Measurements from ENCODE around the gene GAL3ST3.
A peak's percentile ranks its signal among the peaks of the same experiment; 100 is the strongest.

The GAL3ST3 gene

GRCh38 chr11:66068923-66069714 lies 20.2 kb upstream of the GAL3ST3 start:
- peak overlapping the region; percentile 70 for H3K4me2 ChIP-seq (ENCODE audit: insufficient read depth, low read length, poor library complexity, severe bottlenecking)
- no peak overlapping the region for H2BK15ac ChIP-seq (ENCODE audit: low read length)
- no peak overlapping the region for H3K4ac ChIP-seq (ENCODE audit: low read length)
- DNase-seq (ENCODE audit: low spot score) = no peak
- no CpG with 5 or more reads among the region's 14 CpGs for WGBS, 2 donors (ENCODE audit: extremely low coverage in 2 of 2, insufficient read length in 2 of 2, insufficient replicate concordance in 1 of 2)
- H2BK12ac ChIP-seq (ENCODE audit: low read length) = no peak overlapping the region
- H3K79me1 ChIP-seq (ENCODE audit: low read depth, low read length) = no peaks in the 10 kb centered on the region
- H3K27me3 ChIP-seq (ENCODE audit: control insufficient read depth in 3 of 3, insufficient read depth in 3 of 3, low read depth in 1 of 3, low read length in 3 of 3) = no peaks in the 10 kb centered on the region
- H3K14ac ChIP-seq (ENCODE audit: low read length) = no peak overlapping the region
- H3K27ac ChIP-seq (replicated peaks; ENCODE audit: low read length) = peak overlapping the region; percentile 43
- H3K9ac ChIP-seq (ENCODE audit: low read depth, low read length, poor library complexity) = peak overlapping the region; percentile 50
- peaks cover 2 to 10% of the 10 kb centered on the region in 2 donors for H3K9me3 ChIP-seq (replicated peaks in 1 of 2; ENCODE audit: control insufficient read depth in 2 of 2, insufficient read depth in 1 of 2, low read depth in 1 of 2, low read length in 2 of 2)
- H4K8ac ChIP-seq (ENCODE audit: low read depth, low read length) = no peak overlapping the region
- H2AK5ac ChIP-seq (ENCODE audit: low read depth, low read length) = no peak overlapping the region
- no peak overlapping the region for H2BK5ac ChIP-seq (ENCODE audit: low read length)
- peaks cover 4 to 7% of the 10 kb centered on the region in 2 donors for H3K4me1 ChIP-seq (ENCODE audit: control insufficient read depth in 2 of 2, insufficient read depth in 1 of 2, low read depth in 1 of 2, low read length in 2 of 2)
- H3K18ac ChIP-seq (ENCODE audit: low read length) = peak overlapping the region; percentile 73
- peaks cover 28 to 71% of the 10 kb centered on the region in 2 donors for H3K36me3 ChIP-seq (replicated peaks in 1 of 2; ENCODE audit: control insufficient read depth in 2 of 2, insufficient read depth in 2 of 2, low read length in 2 of 2)
- H2AFZ ChIP-seq (ENCODE audit: low read length) = peak overlapping the region; percentile 90
- H3K4me3 ChIP-seq (ENCODE audit: low read length in 2 of 2) = peak overlapping the region; percentile 82 to 97
- H3K23ac ChIP-seq (ENCODE audit: low read depth, low read length, poor library complexity) = no peak overlapping the region
- H4K91ac ChIP-seq (ENCODE audit: low read depth, low read length, poor library complexity) = no peak overlapping the region
- H2BK120ac ChIP-seq (ENCODE audit: low read depth, low read length) = no peak overlapping the region

- Histone ChIP-seq H3K14ac (ENCODE audit: low read length) (no peak overlapping the region), H3K9me3 (replicated peaks in 1 of 2; ENCODE audit: control insufficient read depth in 2 of 2, insufficient read depth in 1 of 2, low read depth in 1 of 2, low read length in 2 of 2) (peaks cover 4 to 17% of the 10 kb centered on the region in 2 donors), H3K4me3 (ENCODE audit: low read length in 2 of 2) (no peak overlapping the region), H3K36me3 (replicated peaks in 1 of 2; ENCODE audit: control insufficient read depth in 2 of 2, insufficient read depth in 2 of 2, low read length in 2 of 2) (peaks cover 35 to 73% of the 10 kb centered on the region in 2 donors), H2BK15ac (ENCODE audit: low read length) (no peak overlapping the region), H2AK5ac (ENCODE audit: low read depth, low read length) (no peak overlapping the region), H2BK5ac (ENCODE audit: low read length) (no peak overlapping the region), H3K27ac (replicated peaks; ENCODE audit: low read length) (no peak overlapping the region), H2BK12ac (ENCODE audit: low read length) (no peak overlapping the region), H2BK120ac (ENCODE audit: low read depth, low read length) (no peak overlapping the region), H3K18ac (ENCODE audit: low read length) (no peak overlapping the region), H3K79me1 (ENCODE audit: low read depth, low read length) (peaks cover 2% of the 10 kb centered on the region), H4K91ac (ENCODE audit: low read depth, low read length, poor library complexity) (no peak overlapping the region), H3K27me3 (ENCODE audit: control insufficient read depth in 3 of 3, insufficient read depth in 3 of 3, low read depth in 1 of 3, low read length in 3 of 3) (no peaks in the 10 kb centered on the region), H3K23ac (ENCODE audit: low read depth, low read length, poor library complexity) (no peak overlapping the region), H4K8ac (ENCODE audit: low read depth, low read length) (no peak overlapping the region), H3K4me2 (ENCODE audit: insufficient read depth, low read length, poor library complexity, severe bottlenecking) (no peak overlapping the region), H3K4ac (ENCODE audit: low read length) (no peak overlapping the region), H2AFZ (ENCODE audit: low read length) (no peak overlapping the region), H3K4me1 (ENCODE audit: control insufficient read depth in 2 of 2, insufficient read depth in 1 of 2, low read depth in 1 of 2, low read length in 2 of 2) (peaks cover 4 to 7% of the 10 kb centered on the region in 2 donors), H3K9ac (ENCODE audit: low read depth, low read length, poor library complexity) (no peak overlapping the region)
- WGBS, 2 donors (ENCODE audit: extremely low coverage in 2 of 2, insufficient read length in 2 of 2, insufficient replicate concordance in 1 of 2) = no CpG with 5 or more reads among the region's 17 CpGs
- peak; percentile 78 for DNase-seq (ENCODE audit: low spot score)
Observed at GRCh38 chr11:66068154-66068821, 19.3 kb upstream of the GAL3ST3 start.

GRCh38 chr11:66067640-66068039 lies 18.7 kb upstream of the GAL3ST3 start:
- Histone ChIP-seq H3K27me3 (ENCODE audit: control insufficient read depth in 3 of 3, insufficient read depth in 3 of 3, low read depth in 1 of 3, low read length in 3 of 3) (no peaks in the 10 kb centered on the region), H3K27ac (replicated peaks; ENCODE audit: low read length) (no peak overlapping the region), H3K9ac (ENCODE audit: low read depth, low read length, poor library complexity) (no peak overlapping the region), H3K9me3 (replicated peaks in 1 of 2; ENCODE audit: control insufficient read depth in 2 of 2, insufficient read depth in 1 of 2, low read depth in 1 of 2, low read length in 2 of 2) (peaks cover 4 to 17% of the 10 kb centered on the region in 2 donors), H4K8ac (ENCODE audit: low read depth, low read length) (no peak overlapping the region), H4K91ac (ENCODE audit: low read depth, low read length, poor library complexity) (no peak overlapping the region), H2BK15ac (ENCODE audit: low read length) (no peak overlapping the region), H2AFZ (ENCODE audit: low read length) (no peak overlapping the region), H2AK5ac (ENCODE audit: low read depth, low read length) (no peak overlapping the region), H2BK12ac (ENCODE audit: low read length) (no peak overlapping the region), H3K36me3 (replicated peaks in 1 of 2; ENCODE audit: control insufficient read depth in 2 of 2, insufficient read depth in 2 of 2, low read length in 2 of 2) (peaks cover 40 to 76% of the 10 kb centered on the region in 2 donors), H3K4me3 (ENCODE audit: low read length in 2 of 2) (no peak overlapping the region), H2BK5ac (ENCODE audit: low read length) (no peak overlapping the region), H3K14ac (ENCODE audit: low read length) (no peak overlapping the region), H3K4me2 (ENCODE audit: insufficient read depth, low read length, poor library complexity, severe bottlenecking) (no peak overlapping the region), H2BK120ac (ENCODE audit: low read depth, low read length) (no peak overlapping the region), H3K4ac (ENCODE audit: low read length) (no peak overlapping the region), H3K18ac (ENCODE audit: low read length) (no peak overlapping the region), H3K79me1 (ENCODE audit: low read depth, low read length) (peaks cover 2% of the 10 kb centered on the region), H3K4me1 (ENCODE audit: control insufficient read depth in 2 of 2, insufficient read depth in 1 of 2, low read depth in 1 of 2, low read length in 2 of 2) (peaks cover 4 to 7% of the 10 kb centered on the region in 2 donors), H3K23ac (ENCODE audit: low read depth, low read length, poor library complexity) (no peak overlapping the region)
- WGBS, 2 donors (ENCODE audit: extremely low coverage in 2 of 2, insufficient read length in 2 of 2, insufficient replicate concordance in 1 of 2) = no CpG with 5 or more reads among the region's 4 CpGs
- DNase-seq (ENCODE audit: low spot score) = no peak

- Histone ChIP-seq H3K79me1 (ENCODE audit: low read depth, low read length) (peaks cover 2% of the 10 kb centered on the region), H3K27me3 (ENCODE audit: control insufficient read depth in 3 of 3, insufficient read depth in 3 of 3, low read depth in 1 of 3, low read length in 3 of 3) (no peaks in the 10 kb centered on the region), H2BK120ac (ENCODE audit: low read depth, low read length) (no peak overlapping the region), H3K4ac (ENCODE audit: low read length) (no peak overlapping the region), H3K9me3 (replicated peaks in 1 of 2; ENCODE audit: control insufficient read depth in 2 of 2, insufficient read depth in 1 of 2, low read depth in 1 of 2, low read length in 2 of 2) (peaks cover 4 to 17% of the 10 kb centered on the region in 2 donors), H4K91ac (ENCODE audit: low read depth, low read length, poor library complexity) (no peak overlapping the region), H2AFZ (ENCODE audit: low read length) (no peak overlapping the region), H2BK12ac (ENCODE audit: low read length) (no peak overlapping the region), H3K9ac (ENCODE audit: low read depth, low read length, poor library complexity) (no peak overlapping the region), H2AK5ac (ENCODE audit: low read depth, low read length) (no peak overlapping the region), H3K4me2 (ENCODE audit: insufficient read depth, low read length, poor library complexity, severe bottlenecking) (no peak overlapping the region), H4K8ac (ENCODE audit: low read depth, low read length) (no peak overlapping the region), H3K23ac (ENCODE audit: low read depth, low read length, poor library complexity) (no peak overlapping the region), H3K27ac (replicated peaks; ENCODE audit: low read length) (no peak overlapping the region), H2BK5ac (ENCODE audit: low read length) (no peak overlapping the region), H3K4me3 (ENCODE audit: low read length in 2 of 2) (no peak overlapping the region), H3K14ac (ENCODE audit: low read length) (no peak overlapping the region), H3K36me3 (replicated peaks in 1 of 2; ENCODE audit: control insufficient read depth in 2 of 2, insufficient read depth in 2 of 2, low read length in 2 of 2) (peaks cover 41 to 78% of the 10 kb centered on the region in 2 donors), H3K18ac (ENCODE audit: low read length) (no peak overlapping the region), H3K4me1 (ENCODE audit: control insufficient read depth in 2 of 2, insufficient read depth in 1 of 2, low read depth in 1 of 2, low read length in 2 of 2) (peaks cover 4 to 7% of the 10 kb centered on the region in 2 donors), H2BK15ac (ENCODE audit: low read length) (no peak overlapping the region)
- no peak for DNase-seq (ENCODE audit: low spot score)
- no CpG with 5 or more reads among the region's 3 CpGs for WGBS, 2 donors (ENCODE audit: extremely low coverage in 2 of 2, insufficient read length in 2 of 2, insufficient replicate concordance in 1 of 2)
Observed at GRCh38 chr11:66066751-66067150, 17.8 kb upstream of the GAL3ST3 start.
